Measurements from ENCODE around the gene MCU. TPM values are rescaled to one million over a fixed set of nuclear protein-coding genes. Genes with fewer than 3 reads are reported as not detected.

The MCU gene
- total RNA-seq, 1 donor from 2014 or later = 63.8 TPM

DNA sequence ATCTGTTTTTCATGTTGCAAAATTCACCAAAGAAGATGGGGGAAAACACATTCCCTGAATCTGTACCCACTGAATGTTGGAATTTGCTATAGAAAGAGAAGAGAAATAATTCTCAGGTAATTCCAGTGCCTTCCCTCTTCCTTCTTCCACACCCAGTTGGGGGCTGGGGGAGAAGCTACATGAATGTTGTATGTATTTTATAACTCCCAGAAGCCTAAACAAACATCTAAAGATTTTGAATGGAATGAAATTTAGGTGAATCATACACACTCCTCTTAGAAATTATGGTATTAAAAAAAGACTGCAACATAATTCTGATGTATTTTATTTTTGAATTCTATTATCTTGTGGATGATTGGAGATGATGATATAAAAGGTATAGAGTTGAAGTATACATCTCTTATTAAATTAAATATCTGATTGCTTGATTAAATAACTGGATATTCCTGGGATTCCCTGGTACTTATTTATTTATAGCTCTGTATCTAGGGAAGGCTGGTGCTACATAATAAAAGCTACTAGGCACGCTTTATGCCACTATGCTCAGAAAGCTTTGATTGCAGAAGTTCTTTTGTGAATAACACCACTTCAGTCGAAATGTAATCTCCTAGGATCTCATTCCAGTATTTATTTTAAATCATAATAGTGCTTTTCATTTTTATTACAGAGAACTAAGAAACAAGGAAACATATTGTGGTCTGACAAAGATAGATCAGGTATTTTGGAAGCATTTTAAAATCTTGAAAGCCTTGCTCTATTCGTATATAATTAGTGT is 98.5 kb downstream of the MCU start:
- TF ChIP-seq, protein P1, sequence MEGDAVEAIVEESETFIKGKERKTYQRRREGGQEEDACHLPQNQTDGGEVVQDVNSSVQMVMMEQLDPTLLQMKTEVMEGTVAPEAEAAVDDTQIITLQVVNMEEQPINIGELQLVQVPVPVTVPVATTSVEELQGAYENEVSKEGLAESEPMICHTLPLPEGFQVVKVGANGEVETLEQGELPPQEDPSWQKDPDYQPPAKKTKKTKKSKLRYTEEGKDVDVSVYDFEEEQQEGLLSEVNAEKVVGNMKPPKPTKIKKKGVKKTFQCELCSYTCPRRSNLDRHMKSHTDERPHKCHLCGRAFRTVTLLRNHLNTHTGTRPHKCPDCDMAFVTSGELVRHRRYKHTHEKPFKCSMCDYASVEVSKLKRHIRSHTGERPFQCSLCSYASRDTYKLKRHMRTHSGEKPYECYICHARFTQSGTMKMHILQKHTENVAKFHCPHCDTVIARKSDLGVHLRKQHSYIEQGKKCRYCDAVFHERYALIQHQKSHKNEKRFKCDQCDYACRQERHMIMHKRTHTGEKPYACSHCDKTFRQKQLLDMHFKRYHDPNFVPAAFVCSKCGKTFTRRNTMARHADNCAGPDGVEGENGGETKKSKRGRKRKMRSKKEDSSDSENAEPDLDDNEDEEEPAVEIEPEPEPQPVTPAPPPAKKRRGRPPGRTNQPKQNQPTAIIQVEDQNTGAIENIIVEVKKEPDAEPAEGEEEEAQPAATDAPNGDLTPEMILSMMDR (IDR thresholded peaks at IDR 0.05; ENCODE audit: unreplicated experiment) = no peak
- H3K27ac Mint-ChIP-seq = no peak overlapping the region
- peaks cover 5% of the 10 kb centered on the region for H3K36me3 Mint-ChIP-seq (ENCODE audit: insufficient read depth)
- H3K9me3 Mint-ChIP-seq (ENCODE audit: low read depth) = peaks cover 2% of the 10 kb centered on the region
- no peak overlapping the region for H3K4me3 Mint-ChIP-seq (ENCODE audit: low read depth)
- no peaks in the 10 kb centered on the region for H3K27me3 Mint-ChIP-seq
- peaks cover 36% of the 10 kb centered on the region for H3K4me1 Mint-ChIP-seq (ENCODE audit: low read depth)
- DNase-seq (ENCODE audit: low spot score, unreplicated experiment) = no peak

DNA sequence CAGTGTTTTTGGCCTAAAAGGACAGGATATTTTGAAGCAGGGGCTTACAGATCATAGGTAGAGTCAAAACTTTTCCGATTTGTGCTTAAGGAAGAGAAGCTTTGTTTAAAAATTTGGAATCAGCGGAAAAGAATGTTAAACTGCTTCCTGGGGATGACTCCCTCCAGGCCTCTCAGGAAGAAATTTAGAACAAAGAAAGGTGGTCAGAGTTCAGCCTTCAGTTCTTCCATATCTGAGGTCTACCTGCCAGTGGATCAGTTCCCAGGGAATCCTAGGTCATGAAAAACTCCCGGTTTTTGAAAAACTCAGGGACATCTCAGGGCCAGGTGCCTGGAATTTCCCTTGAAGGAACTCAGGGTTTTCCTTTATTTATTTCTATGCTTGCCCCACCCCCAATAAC is 100.3 kb downstream of the MCU start:
- H3K27me3 Mint-ChIP-seq = no peaks in the 10 kb centered on the region
- H3K9me3 Mint-ChIP-seq (ENCODE audit: low read depth) = peaks cover 2% of the 10 kb centered on the region
- peaks cover 5% of the 10 kb centered on the region for H3K36me3 Mint-ChIP-seq (ENCODE audit: insufficient read depth)
- DNase-seq (ENCODE audit: low spot score, unreplicated experiment) = no peak
- TF ChIP-seq, protein P1 (IDR thresholded peaks at IDR 0.05; ENCODE audit: unreplicated experiment) = no peak
- no peak overlapping the region for H3K4me3 Mint-ChIP-seq (ENCODE audit: low read depth)
- H3K4me1 Mint-ChIP-seq (ENCODE audit: low read depth) = peaks cover 29% of the 10 kb centered on the region
- H3K27ac Mint-ChIP-seq = peak overlapping the region; percentile 68

DNA sequence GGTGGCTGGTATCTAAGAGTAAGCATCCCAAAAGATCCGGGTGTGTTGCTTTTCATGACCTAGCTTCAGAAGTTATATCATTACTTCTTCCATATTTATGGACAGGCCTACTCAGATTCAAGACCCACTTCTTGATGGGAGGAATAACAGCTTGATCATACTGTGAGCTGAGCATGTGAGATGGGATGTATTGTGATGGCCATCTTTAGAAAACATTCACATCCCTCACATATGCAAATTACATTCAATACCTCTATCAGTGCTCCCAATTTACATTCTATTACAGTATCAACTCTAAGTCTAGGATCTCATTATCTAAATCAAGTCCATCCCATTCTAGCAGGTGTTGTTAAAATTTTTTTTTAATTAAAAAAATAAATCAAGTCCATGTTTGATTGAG is 101.8 kb downstream of the MCU start:
- Mint-ChIP-seq H3K4me3 (ENCODE audit: low read depth) (no peak overlapping the region), H3K27me3 (no peaks in the 10 kb centered on the region), H3K4me1 (ENCODE audit: low read depth) (peaks cover 25% of the 10 kb centered on the region), H3K9me3 (ENCODE audit: low read depth) (no peaks in the 10 kb centered on the region), H3K36me3 (ENCODE audit: insufficient read depth) (peaks cover 2% of the 10 kb centered on the region), H3K27ac (no peak overlapping the region)
- TF ChIP-seq, protein P1 (IDR thresholded peaks at IDR 0.05; ENCODE audit: unreplicated experiment) = no peak
- DNase-seq (ENCODE audit: low spot score, unreplicated experiment) = no peak

DNA sequence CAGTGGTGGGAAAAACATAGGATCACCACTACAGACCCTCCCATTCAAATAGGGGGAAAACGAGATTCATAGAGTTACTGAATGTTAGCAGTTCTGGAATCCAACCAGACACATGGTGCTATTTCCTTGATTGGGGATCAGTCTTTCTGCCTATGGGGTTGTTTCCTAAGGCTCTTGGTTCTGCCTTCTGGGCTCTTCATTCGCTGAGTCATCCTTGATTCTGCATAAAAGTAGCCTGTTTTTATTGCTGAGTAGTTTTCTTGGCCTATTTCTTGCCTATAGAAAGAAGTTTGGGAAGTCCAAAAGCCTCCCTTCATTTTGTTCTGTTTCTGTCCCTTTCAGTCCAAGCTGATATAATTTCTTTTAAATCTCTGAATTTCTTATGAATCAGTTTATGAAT is 102.3 kb downstream of the MCU start:
- Mint-ChIP-seq H3K9me3 (ENCODE audit: low read depth) (no peaks in the 10 kb centered on the region), H3K4me1 (ENCODE audit: low read depth) (peaks cover 23% of the 10 kb centered on the region), H3K27ac (no peak overlapping the region), H3K27me3 (no peaks in the 10 kb centered on the region), H3K4me3 (ENCODE audit: low read depth) (no peak overlapping the region), H3K36me3 (ENCODE audit: insufficient read depth) (peaks cover 2% of the 10 kb centered on the region)
- TF ChIP-seq, protein P1 (IDR thresholded peaks at IDR 0.05; ENCODE audit: unreplicated experiment) = no peak
- DNase-seq (ENCODE audit: low spot score, unreplicated experiment) = no peak

DNA sequence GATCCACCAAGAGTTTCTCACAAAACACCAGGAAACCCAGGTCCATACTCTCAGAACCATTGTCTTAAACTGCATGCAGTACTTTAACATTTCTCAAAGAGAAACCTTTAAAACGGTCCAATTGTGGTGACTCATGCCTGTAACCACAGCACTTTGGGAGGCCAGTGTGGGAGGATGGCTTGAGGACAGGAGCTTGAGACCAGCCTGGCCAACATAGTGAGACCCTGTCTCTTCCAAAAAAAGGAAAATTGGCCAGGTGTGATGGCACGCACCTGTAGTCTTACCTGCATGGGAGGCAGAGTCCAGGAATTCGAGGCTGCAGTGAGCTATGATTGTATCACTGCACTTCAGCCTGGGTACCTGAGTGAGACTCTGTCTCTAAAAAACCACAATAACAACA is 104.1 kb downstream of the MCU start:
- TF ChIP-seq, protein P1 (IDR thresholded peaks at IDR 0.05; ENCODE audit: unreplicated experiment) = no peak
- no peaks in the 10 kb centered on the region for H3K27me3 Mint-ChIP-seq
- H3K36me3 Mint-ChIP-seq (ENCODE audit: insufficient read depth) = no peaks in the 10 kb centered on the region
- H3K4me3 Mint-ChIP-seq (ENCODE audit: low read depth) = no peak overlapping the region
- no peaks in the 10 kb centered on the region for H3K9me3 Mint-ChIP-seq (ENCODE audit: low read depth)
- DNase-seq (ENCODE audit: low spot score, unreplicated experiment) = no peak
- peaks cover 24% of the 10 kb centered on the region for H3K4me1 Mint-ChIP-seq (ENCODE audit: low read depth)
- no peak overlapping the region for H3K27ac Mint-ChIP-seq
